NCI-H2196 (cell line): ENCODE results near the gene KLHL2.
"Not testable (repeated sequence)": the region's sequence is repeated elsewhere in the genome, so short reads cannot be mapped to it uniquely, and the experiment has no call there.

Experiments
- DNase-seq: peaks from one replicate; lab custom pipeline; 2025; ENCODE audit not compliant: unreplicated experiment; lab: John Stamatoyannopoulos, UW

The KLHL2 gene

DNA sequence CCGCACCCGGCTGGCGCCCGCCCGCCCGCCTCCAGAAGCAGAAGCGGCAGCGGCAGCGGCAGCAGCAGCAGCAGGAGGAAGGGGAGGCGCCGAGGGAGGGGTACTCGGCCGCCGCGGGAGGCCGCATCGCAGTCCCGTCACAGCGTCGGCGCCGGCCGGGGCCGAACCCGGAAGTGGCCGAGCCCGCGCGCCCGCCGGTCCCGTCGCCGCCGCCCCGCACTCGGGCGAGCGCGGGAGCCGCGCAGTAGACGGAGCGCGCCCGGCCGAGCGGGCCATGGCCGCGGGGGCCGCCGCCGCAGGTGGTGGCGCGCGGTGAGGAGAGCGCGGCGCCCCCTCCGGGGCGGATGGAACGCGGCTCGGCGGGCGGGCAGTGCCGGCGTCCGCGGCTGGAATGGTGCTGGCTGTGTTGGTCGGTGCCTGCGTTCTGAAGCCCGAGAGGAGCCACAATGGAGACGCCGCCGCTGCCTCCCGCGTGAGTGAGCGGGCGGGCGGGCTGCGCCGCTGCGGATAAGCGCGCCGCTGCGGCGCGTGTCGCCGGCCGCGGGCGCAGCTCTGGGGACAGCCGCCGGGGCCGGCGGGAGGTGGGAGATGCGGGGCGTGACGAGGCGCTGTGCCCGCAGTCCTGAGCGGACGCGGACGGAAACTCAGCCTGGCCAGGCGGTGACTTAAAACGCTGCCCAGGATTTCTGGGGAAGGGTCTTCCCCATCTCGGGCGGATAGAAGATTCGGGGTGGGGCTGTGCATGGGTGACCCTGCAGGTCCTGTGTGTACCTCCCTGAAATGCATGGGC lies at the start of gene KLHL2:
TSS of gene KLHL2 (plus strand) at position 131 of the 790 bp plus-strand sequence. CDS start at position 447, 316 bp downstream.
- peak; percentile 34 for DNase-seq

DNA sequence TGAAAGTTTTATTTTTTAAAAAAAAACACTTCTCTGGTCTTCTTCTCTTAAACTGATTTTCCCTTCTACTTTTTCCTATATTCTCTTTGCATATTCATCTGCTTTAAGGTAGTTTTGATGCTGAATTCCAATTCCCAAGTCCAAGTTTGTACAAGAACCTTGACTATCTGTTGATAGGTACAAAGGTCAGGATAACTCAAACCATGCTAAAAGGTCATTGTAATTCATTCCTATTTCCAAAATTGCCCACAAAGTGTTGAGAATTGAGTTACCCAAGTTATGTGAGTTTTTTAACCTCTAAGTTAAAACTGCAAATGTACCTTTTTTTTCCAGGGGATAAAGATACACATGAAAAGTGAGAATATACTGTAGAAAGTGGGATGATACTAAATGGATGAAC lies 48.6 kb upstream of the KLHL2 start:
- DNase-seq, result no peak

DNA sequence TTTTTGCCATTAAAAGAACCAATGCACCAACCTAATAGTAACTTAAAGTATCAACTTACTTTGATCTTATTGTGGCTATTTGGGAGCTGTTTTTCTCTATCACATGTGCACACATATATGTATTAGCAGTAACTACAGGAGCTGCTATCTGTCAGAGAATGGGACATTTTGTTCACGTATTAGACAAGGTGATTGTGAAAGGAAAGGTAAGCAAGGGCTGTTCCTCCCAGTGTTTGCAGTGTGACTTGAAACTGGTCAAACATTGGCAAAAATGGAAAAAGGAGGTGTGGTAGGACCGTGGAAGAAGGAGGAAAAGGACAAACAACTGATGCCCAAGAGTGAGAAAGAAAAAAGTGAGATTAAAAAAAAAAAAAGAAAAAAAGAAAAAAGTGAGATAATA lies 43.1 kb upstream of the KLHL2 start:
- no peak for DNase-seq

DNA sequence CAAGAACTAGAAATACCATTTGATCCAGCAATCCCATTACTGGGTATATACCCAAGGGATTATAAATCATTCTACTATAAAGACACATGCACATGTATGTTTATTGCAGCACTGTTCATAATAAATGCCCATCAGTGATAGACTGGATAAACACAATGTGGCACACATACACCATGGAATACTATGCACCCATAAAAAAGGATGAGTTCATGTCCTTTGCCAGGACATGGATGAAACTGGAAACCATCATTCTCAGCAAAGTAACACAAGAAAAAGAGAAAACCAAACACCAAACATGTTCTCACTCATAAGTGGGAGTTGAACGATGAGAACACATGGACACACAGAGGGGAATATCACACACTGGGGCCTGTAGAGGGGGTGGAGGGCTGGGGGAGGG lies 40.5 kb upstream of the KLHL2 start:
- not testable (repeated sequence) for DNase-seq

GRCh38 chr4:165167650-165168049 lies 39.7 kb upstream of the KLHL2 start:
- no peak for DNase-seq

GRCh38 chr4:165170819-165171218 lies 36.5 kb upstream of the KLHL2 start:
- DNase-seq, result no peak

DNA sequence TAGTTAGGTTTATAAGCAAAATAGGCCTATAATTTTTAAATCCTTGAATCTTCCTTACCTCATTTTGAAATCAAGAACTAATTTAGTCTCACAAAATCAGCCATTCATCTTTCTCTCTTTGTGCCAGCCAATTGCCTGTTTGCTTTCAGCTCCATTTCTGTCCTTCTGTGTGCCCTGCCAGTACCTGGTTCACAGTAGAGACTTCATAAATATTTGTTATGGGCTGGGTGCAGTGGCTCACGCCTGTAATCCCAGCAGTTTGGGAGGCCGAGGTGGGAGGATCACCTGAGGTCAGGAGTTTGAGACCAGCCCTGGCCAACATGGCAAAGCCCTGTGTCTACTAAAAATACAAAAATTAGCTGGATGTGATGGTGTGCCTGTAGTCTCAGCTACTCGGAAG lies 31.9 kb upstream of the KLHL2 start:
- DNase-seq, result not testable (repeated sequence)

GRCh38 chr4:165175879-165176278 lies 31.5 kb upstream of the KLHL2 start:
- DNase-seq, result no peak

GRCh38 chr4:165177725-165178666 lies 29.4 kb upstream of the KLHL2 start:
- DNase-seq, result no peak

GRCh38 chr4:165184220-165184619 lies 23.1 kb upstream of the KLHL2 start:
- DNase-seq, result no peak

- DNase-seq, result not testable (repeated sequence)
These were observed 22.4 kb upstream of the KLHL2 start for GRCh38 chr4:165184998-165185397.

- DNase-seq, result no peak
These were observed 21.9 kb upstream of the KLHL2 start for GRCh38 chr4:165185448-165185847.

GRCh38 chr4:165190591-165191347 lies 16.6 kb upstream of the KLHL2 start:
- no peak for DNase-seq

- DNase-seq, result no peak
These were observed 16.1 kb upstream of the KLHL2 start for GRCh38 chr4:165191348-165191656.

- DNase-seq, result no peak
These were observed 15.4 kb upstream of the KLHL2 start for GRCh38 chr4:165191814-165192499.

GRCh38 chr4:165192500-165192898 lies 14.9 kb upstream of the KLHL2 start:
- no peak for DNase-seq

GRCh38 chr4:165192956-165193355 lies 14.4 kb upstream of the KLHL2 start:
- DNase-seq, result no peak

- no peak for DNase-seq
These were observed 13.0 kb upstream of the KLHL2 start for GRCh38 chr4:165194368-165194767.

DNA sequence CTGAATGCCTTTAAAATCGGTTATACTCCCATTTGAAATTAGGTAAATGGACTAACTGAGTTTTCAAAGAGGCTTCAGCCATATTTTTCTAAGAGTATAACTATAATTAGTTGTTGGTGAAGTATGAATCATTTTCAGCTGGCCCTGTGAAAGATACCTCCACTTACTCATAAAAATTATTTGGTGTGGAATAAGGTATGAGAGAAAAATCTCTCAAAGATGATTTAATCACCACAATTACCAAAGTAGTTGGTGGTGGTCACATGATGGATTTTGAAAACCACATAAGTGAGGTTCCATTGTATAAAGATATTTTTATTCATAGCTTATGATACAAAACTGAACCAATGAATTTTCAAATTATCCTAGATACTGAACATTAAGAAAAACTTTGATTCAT lies 9.0 kb upstream of the KLHL2 start:
- DNase-seq, result no peak

DNA sequence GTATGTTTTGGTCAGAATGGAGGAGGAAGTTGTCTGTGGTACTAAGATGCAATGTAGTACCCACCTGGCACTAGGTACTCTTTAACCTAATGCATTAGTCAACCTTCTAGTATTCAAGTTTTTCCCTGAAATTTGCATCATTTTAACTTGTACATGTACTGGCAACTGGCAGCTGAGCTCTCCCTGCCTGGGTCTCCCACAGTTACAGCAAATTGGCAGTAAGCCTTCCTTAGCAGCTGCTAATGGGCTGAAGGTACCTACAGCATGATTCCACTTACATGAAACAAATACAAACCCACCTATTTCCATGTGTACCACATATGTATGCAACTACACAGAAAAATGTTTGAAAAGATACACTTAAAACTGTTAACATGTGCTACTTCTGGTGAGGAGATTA lies 8.1 kb upstream of the KLHL2 start:
- peak; percentile 20 for DNase-seq

DNA sequence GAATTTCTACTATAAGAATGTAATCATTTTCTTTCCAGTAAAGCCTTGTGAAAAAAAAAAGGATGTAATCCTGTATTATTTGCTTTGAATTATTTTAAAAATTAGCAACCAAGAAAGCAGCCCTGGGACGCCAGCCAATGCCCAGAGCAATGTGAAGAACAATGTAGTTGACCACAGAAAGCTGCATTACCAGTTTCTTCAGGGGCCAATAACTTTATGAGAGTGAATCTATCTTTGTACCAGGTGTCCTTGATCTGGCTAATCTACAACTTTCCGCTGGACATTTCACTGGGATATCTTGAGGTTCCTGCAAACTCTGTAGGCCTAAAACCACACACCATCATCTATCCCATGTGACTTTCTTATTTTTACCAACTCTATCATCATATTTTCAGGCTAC lies 7.6 kb upstream of the KLHL2 start:
- peak; percentile 46 for DNase-seq
